COLO829 (cell line): ENCODE results near the gene SUSD4.
"Not testable (repeated sequence)": the region's sequence is repeated elsewhere in the genome, so short reads cannot be mapped to it uniquely, and the experiment has no call there.

Source experiments
- DNase-seq: peaks from one replicate; pipeline ENCODE4 v3.0.0; 2012; ENCODE audit warnings: low spot score

SUSD4 gene

GRCh38 chr1:223289621-223290020, 74.4 kb downstream of the SUSD4 start:
- no peak for DNase-seq

GRCh38 chr1:223288826-223289225, 75.2 kb downstream of the SUSD4 start:
- no peak for DNase-seq

GRCh38 chr1:223285452-223285851, 78.5 kb downstream of the SUSD4 start:
- no peak for DNase-seq

- not testable (repeated sequence) for DNase-seq
Measured at GRCh38 chr1:223283697-223284096, 80.3 kb downstream of the SUSD4 start.

- DNase-seq = not testable (repeated sequence)
Measured at GRCh38 chr1:223278311-223278710, 85.7 kb downstream of the SUSD4 start.

GRCh38 chr1:223276029-223276428, 87.9 kb downstream of the SUSD4 start:
- DNase-seq = no peak

GRCh38 chr1:223273511-223273910, 90.5 kb downstream of the SUSD4 start:
- DNase-seq = no peak

GRCh38 chr1:223271085-223271781, 92.7 kb downstream of the SUSD4 start:
- no peak for DNase-seq

GRCh38 chr1:223270155-223270554, 93.8 kb downstream of the SUSD4 start:
- DNase-seq = no peak

GRCh38 chr1:223269006-223269405, 95.0 kb downstream of the SUSD4 start:
- DNase-seq = no peak

- no peak for DNase-seq
Measured at GRCh38 chr1:223266632-223267172, 97.3 kb downstream of the SUSD4 start.

- no peak for DNase-seq
Measured at GRCh38 chr1:223264983-223265908, 98.7 kb downstream of the SUSD4 start.

- no peak for DNase-seq
Measured at GRCh38 chr1:223264529-223264928, 99.4 kb downstream of the SUSD4 start.

GRCh38 chr1:223261914-223262313, 102.1 kb downstream of the SUSD4 start:
- DNase-seq = no peak

- no peak for DNase-seq
Measured at GRCh38 chr1:223260712-223261111, 103.3 kb downstream of the SUSD4 start.

GRCh38 chr1:223259462-223259861, 104.5 kb downstream of the SUSD4 start:
- DNase-seq = no peak

- no peak for DNase-seq
Measured at GRCh38 chr1:223258751-223259198, 105.2 kb downstream of the SUSD4 start.

GRCh38 chr1:223257856-223258550, 106.0 kb downstream of the SUSD4 start:
- no peak for DNase-seq

- no peak for DNase-seq
Measured at GRCh38 chr1:223256034-223256433, 107.9 kb downstream of the SUSD4 start.

GRCh38 chr1:223253916-223254315, 110.1 kb downstream of the SUSD4 start:
- no peak for DNase-seq

GRCh38 chr1:223251387-223251786, 112.6 kb downstream of the SUSD4 start:
- not testable (repeated sequence) for DNase-seq

GRCh38 chr1:223250632-223251015, 113.4 kb downstream of the SUSD4 start:
- no peak for DNase-seq
